Brain pericyte (primary cell): ENCODE measurements around the gene INPP5D.

ENCODE experiments used
- DNase-seq: peaks from one replicate; pipeline ENCODE4 v3.0.0-alpha.2; 2012; ENCODE audit warnings: low read depth, low spot score

INPP5D gene

DNA sequence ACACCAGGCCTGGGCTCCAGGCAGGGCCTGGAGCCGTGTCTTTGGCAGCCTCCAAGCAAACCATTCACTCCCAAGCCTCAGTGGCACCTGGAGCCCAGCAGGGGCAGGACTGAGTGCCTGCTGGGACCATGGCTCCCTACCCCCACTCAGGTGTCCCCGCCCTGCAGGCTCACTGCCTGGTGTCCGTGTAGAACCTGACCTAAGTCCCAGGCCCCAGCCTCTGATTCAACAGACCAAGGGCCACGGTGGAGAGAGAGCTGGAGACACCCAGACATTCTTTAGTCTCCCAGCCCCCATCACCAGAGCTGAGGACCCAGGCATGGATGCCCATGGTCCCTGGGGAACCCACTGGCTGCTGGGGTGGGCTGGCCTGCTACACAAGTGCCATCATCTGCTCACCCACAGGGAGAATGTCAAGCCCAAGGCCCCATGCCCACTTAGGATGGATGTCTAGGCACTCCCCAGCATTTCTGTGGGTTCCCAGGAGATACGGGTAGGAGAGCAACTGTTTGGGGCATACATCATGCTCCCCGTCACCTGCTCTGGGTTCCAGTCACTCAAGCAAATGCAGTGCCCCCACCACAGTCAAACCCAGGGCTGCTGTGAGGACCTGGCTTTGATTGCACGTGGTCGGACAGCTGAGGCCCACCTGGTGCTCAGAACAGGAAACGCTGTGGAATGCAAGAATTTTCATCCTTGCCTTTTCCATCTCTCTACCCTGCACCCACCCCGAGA, 148.4 kb downstream of the INPP5D start:
- DNase-seq = no peak

DNA sequence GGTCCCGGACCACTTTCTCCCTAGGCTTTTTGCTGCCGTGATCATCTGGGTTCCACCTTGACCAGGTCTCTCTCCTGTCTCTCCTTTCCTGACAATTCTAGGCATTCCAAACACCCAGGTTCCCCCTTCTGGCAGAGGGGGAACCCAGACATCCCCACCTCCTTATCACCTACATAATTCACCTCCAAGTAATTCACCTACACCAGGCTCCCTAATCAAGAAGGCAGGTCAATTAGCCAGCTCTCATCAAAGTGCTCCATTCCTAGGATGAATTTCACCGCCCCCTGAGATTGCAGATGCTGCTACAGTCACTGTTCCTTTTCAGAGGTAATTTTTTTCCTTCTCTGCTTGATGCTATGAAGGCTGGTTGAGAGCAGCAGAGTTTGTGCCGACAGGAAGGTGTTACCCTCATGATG, 149.0 kb downstream of the INPP5D start:
- no peak for DNase-seq

DNA sequence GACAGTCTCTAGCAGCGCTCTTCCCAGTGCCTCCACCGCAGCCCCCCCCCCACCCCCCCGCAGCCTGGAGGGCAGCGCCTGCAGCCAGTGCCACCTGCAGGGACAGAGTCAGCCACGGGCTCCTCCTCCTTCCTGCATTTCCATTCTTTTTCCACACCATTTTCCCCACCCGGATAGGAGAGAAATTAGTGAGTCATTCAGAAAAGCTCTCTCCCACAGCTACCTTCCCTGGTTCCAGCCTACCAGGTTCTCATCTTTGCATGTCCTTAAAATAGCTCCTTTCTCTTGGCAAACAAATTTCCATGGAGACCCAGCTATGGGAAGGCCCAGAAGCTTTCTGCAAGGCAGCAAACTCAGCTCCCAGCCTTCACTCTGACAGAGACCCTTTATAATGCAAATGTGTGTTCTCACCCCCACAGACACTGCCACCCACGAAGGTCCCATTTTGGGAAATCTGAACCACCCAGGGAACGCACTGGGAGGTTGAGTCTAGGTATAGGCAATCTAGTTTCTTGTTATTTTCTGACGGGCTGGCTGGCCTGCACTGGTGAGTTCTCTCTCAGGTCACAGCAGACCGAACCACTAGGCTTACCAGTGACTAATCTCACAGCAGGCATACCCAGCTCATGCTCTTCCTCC, 149.5 kb downstream of the INPP5D start:
- DNase-seq = no peak

DNA sequence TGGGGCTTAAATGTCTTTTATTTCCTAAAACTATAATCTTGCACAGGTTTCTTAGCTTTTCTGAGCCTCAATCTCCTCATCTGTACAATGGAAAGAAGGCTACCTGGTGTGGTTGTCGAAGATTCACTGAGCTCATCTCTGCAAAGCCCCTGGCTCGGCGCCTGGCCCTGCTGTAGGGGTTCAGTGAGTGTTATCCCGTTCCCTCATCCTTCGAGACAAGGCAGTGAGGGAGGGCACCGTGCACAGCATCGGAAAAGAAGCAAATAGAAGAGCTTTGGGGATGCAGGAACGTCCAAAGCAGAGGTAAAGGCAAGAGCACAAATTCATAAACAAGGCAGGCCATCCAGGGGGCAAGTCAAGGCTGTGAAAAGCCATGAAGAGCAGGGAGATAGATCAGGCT, 150.1 kb downstream of the INPP5D start:
- no peak for DNase-seq

DNA sequence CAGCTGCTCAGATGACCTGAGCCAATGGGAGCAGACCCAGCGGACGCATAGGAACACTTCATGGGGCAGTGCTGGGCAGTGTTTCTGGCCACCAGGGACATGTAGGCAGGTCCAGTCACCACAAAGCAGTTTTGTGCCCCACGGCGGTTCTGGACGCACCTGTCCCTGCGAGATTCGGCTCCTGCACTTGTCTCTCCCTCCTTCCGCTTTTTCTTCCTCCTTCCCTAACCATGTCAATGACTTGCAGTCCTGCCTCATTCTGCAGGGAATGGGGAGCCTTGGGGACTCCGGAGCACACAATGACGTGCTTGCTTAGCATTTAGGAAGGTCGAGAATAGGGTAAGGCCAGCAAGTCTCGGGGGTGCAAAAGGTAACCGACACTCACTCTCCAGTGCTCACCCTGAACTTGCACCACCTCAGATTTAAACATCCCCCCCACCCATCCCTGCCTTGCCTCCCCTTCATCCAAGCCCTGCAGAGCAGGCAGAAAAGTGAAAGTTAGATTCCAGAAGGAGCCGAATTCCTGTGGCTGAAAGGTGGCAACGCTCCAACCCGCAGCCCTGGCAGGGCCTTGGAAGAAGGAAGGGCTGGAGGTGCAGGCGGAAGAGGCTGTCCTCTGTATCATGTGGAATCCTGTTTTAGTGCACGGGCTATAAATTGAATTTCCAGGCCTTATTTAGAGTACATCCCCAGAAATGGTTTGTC, 150.9 kb downstream of the INPP5D start:
- DNase-seq = no peak

DNA sequence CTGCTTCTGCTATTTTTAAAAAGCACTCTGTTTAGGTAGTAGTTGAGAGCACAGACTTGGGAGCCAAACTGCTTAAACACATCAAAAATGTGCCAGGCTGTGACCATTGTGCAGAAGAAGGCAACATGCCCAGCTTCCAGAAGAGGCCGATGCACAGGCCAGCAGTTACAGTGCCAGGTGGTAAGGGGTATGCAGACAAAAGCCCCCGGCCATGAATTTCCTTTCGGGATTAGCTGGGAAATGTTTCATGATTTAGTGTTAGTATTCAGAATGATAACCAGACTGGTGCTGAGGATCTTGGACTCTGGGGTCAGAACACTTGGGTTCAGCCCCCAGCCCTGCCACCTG, 151.4 kb downstream of the INPP5D start:
- no peak for DNase-seq

DNA sequence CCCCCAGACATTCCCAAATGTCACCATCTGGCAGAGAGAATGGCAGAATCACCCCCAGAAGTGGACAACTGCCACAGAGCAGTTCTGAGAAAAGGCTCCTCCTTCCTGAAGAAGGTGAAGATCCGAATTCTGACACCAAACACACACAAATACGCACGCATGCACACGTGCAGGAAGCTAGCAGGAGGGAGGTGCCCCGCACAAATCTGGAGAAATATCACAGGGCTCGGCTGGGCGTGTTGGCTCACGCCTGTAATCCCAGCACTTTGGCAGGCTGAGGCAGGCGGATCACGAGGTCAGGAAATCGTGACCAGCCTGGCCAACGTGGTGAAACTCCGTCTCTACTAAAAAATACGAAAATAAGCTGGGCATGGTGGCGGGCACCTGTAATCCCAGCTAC, 152.9 kb downstream of the INPP5D start:
- no peak for DNase-seq

DNA sequence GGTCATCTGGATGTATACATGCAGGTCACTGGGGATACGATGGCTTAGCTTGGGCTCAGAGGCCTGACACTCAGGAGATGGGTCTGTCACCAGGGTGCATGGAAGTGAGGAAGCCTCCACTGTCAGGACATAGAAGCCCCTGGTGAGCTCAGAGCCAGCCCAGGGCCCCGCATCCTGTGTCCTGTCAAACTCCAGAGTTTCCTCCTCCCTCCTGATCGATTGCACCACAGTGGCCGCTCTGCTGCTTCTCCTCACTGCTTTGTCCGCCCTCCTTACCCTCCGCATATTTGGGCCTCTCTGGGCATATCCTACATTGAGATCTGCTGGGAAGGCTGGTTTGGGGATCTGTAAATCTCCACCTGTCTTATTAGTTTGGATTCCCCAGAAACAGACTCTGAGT, 153.8 kb downstream of the INPP5D start:
- no peak for DNase-seq

DNA sequence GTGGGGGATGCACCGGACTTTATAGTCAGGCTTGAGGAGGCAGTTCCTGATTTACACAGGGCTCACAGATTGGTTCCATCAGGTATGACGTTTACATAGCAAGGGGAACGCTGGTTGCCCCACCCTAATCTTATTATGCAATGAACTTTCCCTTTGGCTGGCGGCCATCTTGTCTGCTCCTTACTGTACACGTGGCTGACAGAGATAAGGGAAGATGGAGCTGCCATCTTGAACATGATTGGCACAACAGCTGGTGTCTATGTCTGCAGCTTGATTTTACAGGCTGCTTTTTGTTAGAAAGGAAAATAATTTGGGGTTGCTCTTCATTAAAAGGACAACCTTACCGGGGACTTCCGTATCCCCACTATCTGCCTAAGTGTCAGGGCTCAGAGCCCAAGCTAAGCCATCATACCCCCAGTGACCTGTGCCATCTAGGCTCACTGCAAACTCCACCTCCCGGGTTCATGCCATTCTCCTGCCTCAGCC, 157.8 kb downstream of the INPP5D start:
- no peak for DNase-seq

GRCh38 chr2:233218836-233219235, 158.7 kb downstream of the INPP5D start:
- DNase-seq = no peak

DNA sequence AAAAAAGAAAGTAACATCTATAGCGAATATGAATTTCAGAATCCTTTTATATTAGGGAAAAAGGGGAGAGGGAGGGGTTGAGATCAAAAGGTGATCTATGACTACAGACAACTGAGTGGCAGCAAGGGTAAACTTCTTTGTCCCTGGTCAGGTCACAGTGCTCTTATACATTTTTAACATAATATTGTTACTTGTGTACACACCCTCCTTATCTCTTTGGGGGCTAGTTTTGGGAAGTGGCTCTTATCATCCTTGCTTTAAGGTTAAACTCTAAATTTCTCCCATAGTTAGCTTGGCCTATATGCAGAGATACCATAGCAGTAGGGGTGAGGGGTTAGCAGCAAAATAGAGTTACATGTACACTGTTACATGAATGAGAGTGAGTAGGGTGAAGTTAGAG, 159.7 kb downstream of the INPP5D start:
- no peak for DNase-seq

GRCh38 chr2:233221378-233222063, 161.4 kb downstream of the INPP5D start:
- DNase-seq = no peak

GRCh38 chr2:233223059-233223894, 163.1 kb downstream of the INPP5D start:
- DNase-seq = no peak

DNA sequence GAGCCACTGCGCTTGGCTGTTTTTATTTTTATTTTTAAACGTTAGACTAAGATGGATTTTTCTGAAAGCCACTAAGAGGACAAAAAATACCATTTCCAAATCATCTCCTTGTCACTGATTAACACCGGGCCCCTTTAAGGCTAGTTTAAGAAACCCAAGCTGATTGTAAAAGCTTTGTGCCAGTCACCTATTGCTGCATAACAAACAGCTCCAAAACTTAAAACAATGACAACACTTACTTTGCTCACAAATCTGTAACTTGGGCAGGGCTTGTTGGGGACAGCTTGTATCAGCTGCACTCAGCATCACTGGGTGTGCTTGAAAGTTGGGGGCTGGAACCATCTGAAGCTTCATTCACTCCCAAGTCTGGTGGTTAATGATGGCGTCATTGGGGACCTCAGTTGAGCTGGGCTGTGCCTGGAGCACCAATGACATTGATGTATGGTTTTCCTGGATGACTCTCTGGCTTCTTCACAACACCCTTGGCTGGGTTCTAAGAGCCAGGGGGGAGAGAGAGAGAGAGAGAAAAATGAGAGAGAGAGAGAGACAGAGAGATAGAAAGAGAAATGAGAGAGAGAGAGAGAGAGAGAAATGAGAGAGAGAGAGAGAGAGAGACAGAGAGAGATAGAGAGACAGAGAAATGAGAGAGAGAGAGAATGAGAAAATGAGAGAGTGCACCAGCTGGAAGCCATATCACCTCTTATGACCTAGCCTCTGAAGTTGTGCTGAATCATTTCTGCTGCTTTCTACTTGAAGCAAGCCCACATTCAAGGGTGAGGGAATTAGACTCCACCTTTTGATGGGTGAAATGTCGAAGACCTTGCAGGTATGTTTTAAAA, 165.3 kb downstream of the INPP5D start:
- no peak for DNase-seq

- no peak for DNase-seq
Measured at GRCh38 chr2:233226511-233227031, 166.4 kb downstream of the INPP5D start.

GRCh38 chr2:233227346-233227978, 167.3 kb downstream of the INPP5D start:
- DNase-seq = no peak

- no peak for DNase-seq
Measured at GRCh38 chr2:233228376-233228775, 168.2 kb downstream of the INPP5D start.

GRCh38 chr2:233233618-233234230, 173.6 kb downstream of the INPP5D start:
- DNase-seq = no peak

DNA sequence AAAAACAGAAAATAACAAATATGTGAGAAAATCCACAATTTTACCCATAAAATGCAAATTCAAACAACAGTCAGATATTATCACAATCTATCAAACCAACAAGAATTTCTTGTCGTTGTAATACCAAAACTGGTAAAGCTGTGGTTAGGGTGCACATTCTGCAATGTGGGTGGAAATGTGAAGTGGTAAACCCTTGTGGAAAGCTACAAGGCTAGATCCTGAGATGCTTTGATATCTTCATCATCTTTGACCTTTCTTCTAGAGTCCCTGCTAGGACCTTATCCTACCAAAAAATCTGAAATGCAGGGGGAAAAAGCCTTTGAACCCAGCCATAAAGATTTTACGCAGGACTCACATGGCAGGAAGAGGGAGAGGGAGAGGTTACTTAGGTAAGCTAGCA, 174.1 kb downstream of the INPP5D start:
- DNase-seq = no peak
